ENCODE data around the gene CXXC1. TPM values are rescaled to one million over a fixed set of nuclear protein-coding genes. Genes with fewer than 3 reads are reported as not detected.
A peak's percentile ranks its signal among the peaks of the same experiment; 100 is the strongest.
"Not testable (repeated sequence)": the region's sequence is repeated elsewhere in the genome, so short reads cannot be mapped to it uniquely, and the experiment has no call there.

CXXC1 gene
- total RNA-seq, 3 donors from 2014 or later: 132 to 147 (median 145) TPM

GRCh38 chr18:50274044-50274442, 13.4 kb downstream of the CXXC1 start:
- no peak overlapping the region for H3K4me3 Mint-ChIP-seq
- H3K36me3 Mint-ChIP-seq (ENCODE audit: insufficient read depth): peaks cover 59% of the 10 kb centered on the region
- no peaks in the 10 kb centered on the region for H3K9me3 Mint-ChIP-seq
- no peak for ATAC-seq
- no peak for DNase-seq
- H3K4me1 Mint-ChIP-seq (ENCODE audit: low read depth): peaks cover 9% of the 10 kb centered on the region
- H3K27me3 Mint-ChIP-seq (ENCODE audit: low read depth): no peaks in the 10 kb centered on the region

- DNase-seq: no peak
- Mint-ChIP-seq H3K27me3 (ENCODE audit: low read depth) (no peaks in the 10 kb centered on the region), H3K4me1 (ENCODE audit: low read depth) (peaks cover 7% of the 10 kb centered on the region), H3K4me3 (no peak overlapping the region), H3K9me3 (no peaks in the 10 kb centered on the region), H3K36me3 (ENCODE audit: insufficient read depth) (peaks cover 57% of the 10 kb centered on the region)
- ATAC-seq: no peak
Observed at GRCh38 chr18:50273203-50274043, 14.1 kb downstream of the CXXC1 start.

GRCh38 chr18:50272568-50272967, 14.9 kb downstream of the CXXC1 start:
- Mint-ChIP-seq H3K9me3 (no peaks in the 10 kb centered on the region), H3K36me3 (ENCODE audit: insufficient read depth) (peaks cover 54% of the 10 kb centered on the region), H3K4me3 (no peak overlapping the region), H3K27me3 (ENCODE audit: low read depth) (no peaks in the 10 kb centered on the region), H3K4me1 (ENCODE audit: low read depth) (peaks cover 9% of the 10 kb centered on the region)
- DNase-seq: no peak
- no peak for ATAC-seq

- DNase-seq: peak; percentile 75
- H3K4me3 Mint-ChIP-seq: peak overlapping the region; percentile 74
- ATAC-seq: peak; percentile 83 to 87
- H3K27me3 Mint-ChIP-seq (ENCODE audit: low read depth): no peaks in the 10 kb centered on the region
- H3K36me3 Mint-ChIP-seq (ENCODE audit: insufficient read depth): peaks cover 21% of the 10 kb centered on the region
- H3K4me1 Mint-ChIP-seq (ENCODE audit: low read depth): peaks cover 24% of the 10 kb centered on the region
- no peaks in the 10 kb centered on the region for H3K9me3 Mint-ChIP-seq
Observed at GRCh38 chr18:50268022-50268747, 19.3 kb downstream of the CXXC1 start.

GRCh38 chr18:50266248-50266704, 21.2 kb downstream of the CXXC1 start, which contains the start of gene CFAP53:
TSS of gene CFAP53 (minus strand) at chr18:50266495. CDS start at chr18:50266404, 91 bp downstream.
- DNase-seq (peak; percentile 76), ATAC-seq (peak; percentile 89)
- Mint-ChIP-seq H3K27me3 (ENCODE audit: low read depth) (no peaks in the 10 kb centered on the region), H3K4me1 (ENCODE audit: low read depth) (peaks cover 24% of the 10 kb centered on the region), H3K9me3 (no peaks in the 10 kb centered on the region), H3K4me3 (peak within 1 kb of the TSS; percentile 84), H3K36me3 (ENCODE audit: insufficient read depth) (peaks cover 12% of the 10 kb centered on the region)

- Mint-ChIP-seq H3K27me3 (ENCODE audit: low read depth) (no peaks in the 10 kb centered on the region), H3K4me3 (no peak overlapping the region), H3K9me3 (no peaks in the 10 kb centered on the region), H3K36me3 (ENCODE audit: insufficient read depth) (no peaks in the 10 kb centered on the region), H3K4me1 (ENCODE audit: low read depth) (peaks cover 19% of the 10 kb centered on the region)
- no peak for DNase-seq
- ATAC-seq: no peak
Observed at GRCh38 chr18:50262977-50263376, 24.5 kb downstream of the CXXC1 start.

- no peaks in the 10 kb centered on the region for H3K36me3 Mint-ChIP-seq (ENCODE audit: insufficient read depth)
- ATAC-seq (no peak), DNase-seq (no peak)
- no peaks in the 10 kb centered on the region for H3K9me3 Mint-ChIP-seq
- peaks cover 3% of the 10 kb centered on the region for H3K4me1 Mint-ChIP-seq (ENCODE audit: low read depth)
- no peak overlapping the region for H3K4me3 Mint-ChIP-seq
- no peaks in the 10 kb centered on the region for H3K27me3 Mint-ChIP-seq (ENCODE audit: low read depth)
Observed at GRCh38 chr18:50250935-50251334, 36.6 kb downstream of the CXXC1 start.

- H3K36me3 Mint-ChIP-seq (ENCODE audit: insufficient read depth): no peaks in the 10 kb centered on the region
Observed at GRCh38 chr18:50249576-50249975, 37.9 kb downstream of the CXXC1 start.

GRCh38 chr18:50247561-50247960, 39.9 kb downstream of the CXXC1 start:
- Mint-ChIP-seq H3K4me1 (ENCODE audit: low read depth) (peaks cover 3% of the 10 kb centered on the region), H3K27me3 (ENCODE audit: low read depth) (peaks cover 3% of the 10 kb centered on the region), H3K36me3 (ENCODE audit: insufficient read depth) (peaks cover 1% of the 10 kb centered on the region), H3K4me3 (no peak overlapping the region), H3K9me3 (peaks cover 4% of the 10 kb centered on the region)
- no peak for DNase-seq
- ATAC-seq: no peak

More at GRCh38 chr18:50249576-50249975, 37.9 kb downstream of the CXXC1 start:
- H3K4me1 Mint-ChIP-seq (ENCODE audit: low read depth): peaks cover 3% of the 10 kb centered on the region
- ATAC-seq (no peak), DNase-seq (no peak)
- H3K9me3 Mint-ChIP-seq: no peaks in the 10 kb centered on the region
- no peak overlapping the region for H3K4me3 Mint-ChIP-seq
- H3K27me3 Mint-ChIP-seq (ENCODE audit: low read depth): no peaks in the 10 kb centered on the region

GRCh38 chr18:50241768-50242167, 45.7 kb downstream of the CXXC1 start:
- H3K27me3 Mint-ChIP-seq (ENCODE audit: low read depth); ATAC-seq; H3K4me1 Mint-ChIP-seq (ENCODE audit: low read depth); H3K36me3 Mint-ChIP-seq (ENCODE audit: insufficient read depth); H3K4me3 Mint-ChIP-seq; DNase-seq: not testable (repeated sequence)
- peaks cover 24% of the 10 kb centered on the region for H3K9me3 Mint-ChIP-seq

- peaks cover 3% of the 10 kb centered on the region for H3K36me3 Mint-ChIP-seq (ENCODE audit: insufficient read depth)
- peaks cover 24% of the 10 kb centered on the region for H3K9me3 Mint-ChIP-seq
- DNase-seq (no peak), ATAC-seq (peak; percentile 38 to 43)
- H3K27me3 Mint-ChIP-seq (ENCODE audit: low read depth): peaks cover 9% of the 10 kb centered on the region
- H3K4me1 Mint-ChIP-seq (ENCODE audit: low read depth): peaks cover 2% of the 10 kb centered on the region
- no peak overlapping the region for H3K4me3 Mint-ChIP-seq
Observed at GRCh38 chr18:50240080-50240563, 47.4 kb downstream of the CXXC1 start.

- Mint-ChIP-seq H3K36me3 (ENCODE audit: insufficient read depth) (no peaks in the 10 kb centered on the region), H3K9me3 (no peaks in the 10 kb centered on the region), H3K4me1 (ENCODE audit: low read depth) (no peaks in the 10 kb centered on the region), H3K27me3 (ENCODE audit: low read depth) (peaks cover 16% of the 10 kb centered on the region), H3K4me3 (no peak overlapping the region)
- no peak for ATAC-seq
- no peak for DNase-seq
Observed at GRCh38 chr18:50232419-50232818, 55.1 kb downstream of the CXXC1 start.
